Measurements from ENCODE around the gene SMS.

GRCh38 chrX:22004866-22005265 is 64.4 kb downstream of the SMS start:
- TF ChIP-seq POLR2AphosphoS5 (IDR thresholded peaks at IDR 0.05; ENCODE audit: low read depth, low read length) (no peak), POLR2A (IDR thresholded peaks at IDR 0.05; ENCODE audit: low read depth, low read length) (no peak), TAF1 (IDR thresholded peaks at IDR 0.05; ENCODE audit: borderline replicate concordance, low read depth, low read length) (no peak)

All from GM12892 (cell line).